Endothelial cell of umbilical vein (primary cell): Measurements from ENCODE around the gene KCNG2. TPM values are rescaled to one million over a fixed set of nuclear protein-coding genes. Genes with fewer than 3 reads are reported as not detected.

Experiments used
- BruUV-seq: library from RNA; stranded (reverse); fragments of 400-500 nt; replicated peaks from 2 replicates; lab custom pipeline; 2021; lab: Mats Ljungman, UMichigan
- CTCF ChIA-PET: fragments of 300-600, 350-600 bp; sonication (Branson Sonifier 250); formaldehyde crosslinking; loops from one replicate; lab custom pipeline; 2021; ENCODE audit warnings: antibody characterized with exemption, inconsistent platforms; lab: Charles Lee
- POLR2A ChIA-PET: fragments of 300-600, 350-600 bp; sonication (Branson Sonifier 250); formaldehyde crosslinking; loops from one replicate; lab custom pipeline; 2021; ENCODE audit warnings: antibody characterized with exemption, inconsistent platforms; lab: Charles Lee
- DNase-seq: peaks from one replicate; pipeline ENCODE4 v3.0.0-alpha.2; 2011; ENCODE audit warnings: low read depth, low spot score
- FAIRE-seq: peaks from 2 replicates; lab custom pipeline; 2011; peaks lifted over from hg19 to GRCh38; lab: Jason Lieb, UNC
- H2AFZ ChIP-seq: 2 replicates; pipeline ENCODE4 v1.6.0; 2012; ENCODE audit warnings: low read depth, low read length, control low read depth, inconsistent platforms
- H3K27ac ChIP-seq: 2 replicates; pipeline ENCODE4 v1.5.1; 2011; ENCODE audit warnings: low read depth, mild to moderate bottlenecking, control low read depth, low read length, moderate library complexity; ENCODE audit not compliant: insufficient read depth
- H3K27me3 ChIP-seq, 2 experiments: 2 replicates each; pipeline versions ENCODE4 v1.6.0 to v1.6.1; 2011; ENCODE audit warnings: low read length in 2 of 2, mixed read lengths in 1 of 2; ENCODE audit not compliant: control insufficient read depth in 2 of 2, insufficient read depth in 2 of 2
- H3K36me3 ChIP-seq, 2 experiments: 2 replicates in 1 of 2; 3 replicates in 1 of 2; pipeline ENCODE4 v1.5.1; 2011; ENCODE audit warnings: low read length in 2 of 2, mild to moderate bottlenecking in 1 of 2, moderate library complexity in 1 of 2; ENCODE audit not compliant: control insufficient read depth in 2 of 2, insufficient read depth in 2 of 2; ENCODE audit errors: extremely low read depth in 1 of 2
- H3K4me1 ChIP-seq: 3 replicates; pipeline ENCODE4 v1.5.1; 2011; ENCODE audit warnings: mild to moderate bottlenecking, low read length; ENCODE audit not compliant: control insufficient read depth, insufficient read depth; ENCODE audit errors: extremely low read depth
- H3K4me2 ChIP-seq: 2 replicates; pipeline ENCODE4 v1.6.1; 2011; ENCODE audit warnings: low read length, control low read depth, mixed read lengths; ENCODE audit not compliant: insufficient read depth
- H3K4me3 ChIP-seq, 3 experiments: fragments of 200-600 bp in 1 of 3; sonication (generic), shearing (Covaris generic) in 1 of 3; replicated peaks in 1 of 3; 2 replicates each; pipeline ENCODE4 v1.5.1; 2011 to 2016; ENCODE audit warnings: control low read depth in 3 of 3, low read length in 3 of 3, mild to moderate bottlenecking in 2 of 3, inconsistent platforms in 1 of 3, low read depth in 1 of 3, moderate library complexity in 1 of 3; ENCODE audit not compliant: insufficient read depth in 1 of 3
- H3K79me2 ChIP-seq: 2 replicates; pipeline ENCODE4 v1.6.0; 2012; ENCODE audit warnings: low read length, inconsistent platforms; ENCODE audit not compliant: control insufficient read depth, insufficient read depth
- H3K9ac ChIP-seq: replicated peaks from 2 replicates; pipeline ENCODE3; 2011; ENCODE audit warnings: low read length, control low read depth; ENCODE audit not compliant: insufficient read depth; ENCODE audit errors: extremely low read depth
- H3K9me1 ChIP-seq: replicated peaks from 3 replicates; pipeline ENCODE4 v1.6.0; 2011; ENCODE audit warnings: mild to moderate bottlenecking, low read length; ENCODE audit not compliant: control insufficient read depth, insufficient read depth; ENCODE audit errors: extremely low read depth
- H3K9me3 ChIP-seq: replicated peaks from 2 replicates; pipeline ENCODE4 v1.5.1; 2012; ENCODE audit warnings: low read length, inconsistent platforms; ENCODE audit not compliant: control insufficient read depth, insufficient read depth
- H4K20me1 ChIP-seq: replicated peaks from 2 replicates; pipeline ENCODE3; 2011; ENCODE audit warnings: mild to moderate bottlenecking, low read length; ENCODE audit not compliant: control insufficient read depth, insufficient read depth; ENCODE audit errors: extremely low read depth
- GATA2 ChIP-seq: IDR thresholded peaks from 2 replicates; pipeline ENCODE4 v1.7.0; 2011; ENCODE audit warnings: low read depth, mild to moderate bottlenecking, moderate library complexity, mixed read lengths, low read length; ENCODE audit not compliant: insufficient read length, insufficient read depth
- JUN ChIP-seq: IDR thresholded peaks from 2 replicates; pipeline ENCODE4 v1.6.1; 2011; ENCODE audit warnings: borderline replicate concordance, low read depth; ENCODE audit not compliant: insufficient read length, insufficient read depth
- MYC ChIP-seq: IDR thresholded peaks from one replicate; pipeline ENCODE4 v1.6.1; 2011; ENCODE audit warnings: mild to moderate bottlenecking, low read depth, low read length
- POLR2A ChIP-seq: IDR thresholded peaks from 2 replicates; pipeline ENCODE4 v1.6.1; 2012; ENCODE audit warnings: low read depth, mild to moderate bottlenecking, control low read depth, low read length
- dilution Hi-C: fragments of 300-500 bp; cut with MboI; formaldehyde crosslinking; loops from one replicate; pipeline ENCODE4 v1.15.0; 2019; ENCODE audit warnings: low sequenced_read_pairs; ENCODE audit not compliant: extremely low pct_ligation_motif_present
- intact Hi-C: fragments of 100-400 bp; cut with micrococcal nuclease; formaldehyde crosslinking; loops from one replicate; pipeline ENCODE4 v1.10.0; 2022
- polyA plus RNA-seq, 4 experiments: library from polyadenylated mRNA; depleted of rRNA in 3 of 4; stranded (reverse) in 3 of 4; unstranded in 1 of 4; fragments of >200 nt; gene quantifications; 2 replicates each; pipeline versions ENCODE4 v1.2.1 to v1.2.3, GENCODE V29; 2011 to 2012; ENCODE audit warnings: missing spikeins in 1 of 4
- total RNA-seq: library from RNA; stranded (reverse); gene quantifications from 2 replicates; pipeline ENCODE4 v1.2.3, GENCODE V29; 2021
- TF ChIP-seq, protein P1 (sequence below), 2 donors: IDR thresholded peaks; 1 replicate in 1 of 2; 2 replicates in 1 of 2; pipeline ENCODE4 v1.5.1; 2011; ENCODE audit warnings: low read length in 2 of 2, mild to moderate bottlenecking in 2 of 2, moderate library complexity in 2 of 2, control low read depth in 1 of 2, inconsistent platforms in 1 of 2, low read depth in 1 of 2; ENCODE audit not compliant: insufficient read depth in 1 of 2; ENCODE audit errors: extremely low read depth in 1 of 2

Gene KCNG2
- total and polyA plus RNA-seq, 2 donors (not counting 3 experiments of a cell fraction or from before 2014, with no cell fraction given), result not detected

DNA sequence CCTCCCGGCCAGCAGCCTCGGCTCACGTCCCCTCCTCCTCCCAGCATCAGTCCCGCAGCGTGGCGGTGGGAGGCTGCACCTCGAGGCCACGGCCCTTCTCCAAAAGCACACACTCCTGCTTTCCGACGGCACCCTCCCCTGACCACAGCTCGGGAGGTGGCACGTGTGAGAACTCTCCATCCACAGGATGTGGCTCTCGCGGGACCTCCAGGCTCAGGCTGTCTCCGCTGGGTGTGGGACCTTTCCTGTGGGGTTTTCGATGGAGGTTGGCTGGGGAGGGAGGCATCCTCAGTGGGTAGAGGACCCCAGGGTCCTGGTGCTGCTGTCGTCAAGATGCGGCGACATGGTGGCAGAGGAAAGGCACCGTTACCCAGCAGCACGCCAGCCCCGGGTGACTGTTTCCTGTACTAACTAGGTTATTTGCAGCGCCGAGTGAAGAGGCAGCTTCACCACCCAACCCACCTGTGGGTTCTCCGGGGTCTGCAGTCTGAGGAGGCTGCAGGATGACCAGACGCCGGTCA lies 42.8 kb upstream of the KCNG2 start:
- BruUV-seq, result no TSS peak
- H3K4me3 ChIP-seq, result no peak overlapping the region
- no peaks in the 10 kb centered on the region for H4K20me1 ChIP-seq
- no peak overlapping the region for H3K9ac ChIP-seq
- no peak overlapping the region for H2AFZ ChIP-seq
- H3K36me3 ChIP-seq, result peaks cover 0 to 6% of the 10 kb centered on the region in 2 experiments
- ChIA-PET CTCF (no interaction called here), POLR2A (no interaction called here)
- H3K9me3 ChIP-seq, result no peaks in the 10 kb centered on the region
- dilution Hi-C loops, result no loop called here
- H3K79me2 ChIP-seq, result no peaks in the 10 kb centered on the region
- no peaks in the 10 kb centered on the region for H3K4me1 ChIP-seq
- no peak overlapping the region for H3K27ac ChIP-seq
- DNase-seq (no peak), FAIRE-seq (no peak)
- intact Hi-C loops, result no loop called here
- no peaks in the 10 kb centered on the region for H3K9me1 ChIP-seq
- no peaks in the 10 kb centered on the region for H3K27me3 ChIP-seq
- H3K4me2 ChIP-seq, result no peak overlapping the region
- TF ChIP-seq JUN (no peak), MYC (no peak)

DNA sequence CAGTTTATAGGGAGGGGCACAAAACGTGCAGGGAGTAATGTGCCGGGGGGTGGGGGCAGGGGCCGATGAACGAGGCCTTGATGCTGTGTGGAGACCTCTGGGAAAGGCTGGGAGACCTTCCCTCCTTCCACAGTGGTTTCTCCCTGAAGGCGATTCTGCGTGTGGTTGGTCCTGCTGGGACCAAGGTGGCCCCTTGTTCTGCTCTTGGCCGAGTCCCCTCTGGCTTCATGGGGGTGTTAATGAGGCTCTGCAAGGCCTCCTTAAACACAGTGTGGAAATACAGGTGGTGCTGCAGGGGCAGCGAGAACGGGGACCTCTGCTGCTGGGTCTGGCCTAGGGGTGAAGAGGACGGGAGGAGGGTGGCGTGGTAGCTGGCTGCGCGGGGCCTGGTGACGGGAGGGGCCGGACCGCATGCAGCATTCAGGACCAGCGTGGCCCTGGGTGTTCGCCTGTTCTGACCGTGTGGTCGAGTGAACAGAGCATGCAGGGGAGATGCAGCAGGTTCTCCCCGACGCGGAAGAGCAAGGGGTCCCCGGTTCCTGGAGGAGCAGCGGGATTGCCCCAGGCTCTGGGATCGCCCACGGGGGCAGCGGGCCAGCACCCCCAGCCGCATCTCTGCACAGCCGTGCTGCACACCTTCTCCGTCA lies 42.1 kb upstream of the KCNG2 start:
- CTCF ChIA-PET, result no interaction called here
- POLR2A ChIA-PET, result no interaction called here
- H4K20me1 ChIP-seq, result no peaks in the 10 kb centered on the region
- TF ChIP-seq, protein P1, sequence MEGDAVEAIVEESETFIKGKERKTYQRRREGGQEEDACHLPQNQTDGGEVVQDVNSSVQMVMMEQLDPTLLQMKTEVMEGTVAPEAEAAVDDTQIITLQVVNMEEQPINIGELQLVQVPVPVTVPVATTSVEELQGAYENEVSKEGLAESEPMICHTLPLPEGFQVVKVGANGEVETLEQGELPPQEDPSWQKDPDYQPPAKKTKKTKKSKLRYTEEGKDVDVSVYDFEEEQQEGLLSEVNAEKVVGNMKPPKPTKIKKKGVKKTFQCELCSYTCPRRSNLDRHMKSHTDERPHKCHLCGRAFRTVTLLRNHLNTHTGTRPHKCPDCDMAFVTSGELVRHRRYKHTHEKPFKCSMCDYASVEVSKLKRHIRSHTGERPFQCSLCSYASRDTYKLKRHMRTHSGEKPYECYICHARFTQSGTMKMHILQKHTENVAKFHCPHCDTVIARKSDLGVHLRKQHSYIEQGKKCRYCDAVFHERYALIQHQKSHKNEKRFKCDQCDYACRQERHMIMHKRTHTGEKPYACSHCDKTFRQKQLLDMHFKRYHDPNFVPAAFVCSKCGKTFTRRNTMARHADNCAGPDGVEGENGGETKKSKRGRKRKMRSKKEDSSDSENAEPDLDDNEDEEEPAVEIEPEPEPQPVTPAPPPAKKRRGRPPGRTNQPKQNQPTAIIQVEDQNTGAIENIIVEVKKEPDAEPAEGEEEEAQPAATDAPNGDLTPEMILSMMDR (IDR thresholded peaks at IDR 0.05; ENCODE audit: extremely low read depth in 1 of 2, insufficient read depth in 1 of 2, low read depth in 1 of 2, low read length in 2 of 2), result no peak
- TF ChIP-seq POLR2A (no peak), GATA2 (no peak)
- H3K4me2 ChIP-seq, result no peak overlapping the region
- dilution Hi-C loops, result no loop called here
- H3K36me3 ChIP-seq, result peaks cover 0 to 6% of the 10 kb centered on the region in 2 experiments
- no peaks in the 10 kb centered on the region for H3K4me1 ChIP-seq
- H3K27me3 ChIP-seq, result no peaks in the 10 kb centered on the region
- intact Hi-C loops, result no loop called here
- no peaks in the 10 kb centered on the region for H3K9me3 ChIP-seq
- H3K9ac ChIP-seq, result no peak overlapping the region
- no TSS peak for BruUV-seq
- H3K79me2 ChIP-seq, result no peaks in the 10 kb centered on the region
- H2AFZ ChIP-seq, result no peak overlapping the region
- FAIRE-seq (no peak), DNase-seq (no peak)
- no peak overlapping the region for H3K4me3 ChIP-seq
- H3K9me1 ChIP-seq, result no peaks in the 10 kb centered on the region
- H3K27ac ChIP-seq, result no peak overlapping the region
